Stimulated activated CD8-positive, alpha-beta memory T cell treated with anti-CD3 and anti-CD28 coated beads, Interleukin-4, amount 100 ng/mL, for 48 hours (primary cell): Measurements from ENCODE around the gene M6PR.

Experiments
- DNase-seq: peaks from one replicate; pipeline ENCODE4 v3.0.0-alpha.2; 2020

Gene M6PR

GRCh38 chr12:8949342-8950220, at the start of gene M6PR:
TSS of gene M6PR (minus strand) at chr12:8949645. CDS start at chr12:8946404, 3,241 bp downstream.
- peak; percentile 92 for DNase-seq

GRCh38 chr12:8996682-8997405, 47.4 kb upstream of the M6PR start:
- no peak for DNase-seq

GRCh38 chr12:8995021-8995775, 45.8 kb upstream of the M6PR start:
- DNase-seq = no peak

GRCh38 chr12:8993827-8994226, 44.4 kb upstream of the M6PR start:
- DNase-seq = no peak

GRCh38 chr12:8991371-8992345, 42.2 kb upstream of the M6PR start:
- no peak for DNase-seq

- no peak for DNase-seq
Measured at GRCh38 chr12:8989413-8989812, 40.0 kb upstream of the M6PR start, which contains the start of gene KLRG1. TSS of gene KLRG1 (plus strand) at chr12:8989546. CDS start at chr12:8989636, 90 bp downstream.

- DNase-seq = no peak
Measured at GRCh38 chr12:8987685-8988084, 38.2 kb upstream of the M6PR start.

- no peak for DNase-seq
Measured at GRCh38 chr12:8987163-8987562, 37.7 kb upstream of the M6PR start.

GRCh38 chr12:8985213-8985754, 35.8 kb upstream of the M6PR start:
- DNase-seq = no peak

- DNase-seq = no peak
Measured at GRCh38 chr12:8980137-8980536, 30.7 kb upstream of the M6PR start.

- DNase-seq = no peak
Measured at GRCh38 chr12:8970432-8970831, 21.0 kb upstream of the M6PR start.

GRCh38 chr12:8969861-8970411, 20.5 kb upstream of the M6PR start:
- no peak for DNase-seq

GRCh38 chr12:8968761-8969160, 19.3 kb upstream of the M6PR start:
- DNase-seq = no peak

GRCh38 chr12:8960176-8960575, 10.7 kb upstream of the M6PR start:
- no peak for DNase-seq

- DNase-seq = no peak
Measured at GRCh38 chr12:8958066-8958465, 8.6 kb upstream of the M6PR start.

- DNase-seq = no peak
Measured at GRCh38 chr12:8957561-8957960, 8.1 kb upstream of the M6PR start.

GRCh38 chr12:8956772-8957171, 7.3 kb upstream of the M6PR start:
- DNase-seq = no peak

GRCh38 chr12:8956073-8956472, 6.6 kb upstream of the M6PR start:
- no peak for DNase-seq

GRCh38 chr12:8953773-8954402, 4.4 kb upstream of the M6PR start:
- DNase-seq = peak; percentile 44

GRCh38 chr12:8951744-8952143, 2.3 kb upstream of the M6PR start:
- DNase-seq = no peak
